A673 (cell line): ENCODE data around the gene KCNV2. TPM values are rescaled to one million over a fixed set of nuclear protein-coding genes. Genes with fewer than 3 reads are reported as not detected.
A peak's percentile ranks its signal among the peaks of the same experiment; 100 is the strongest.

Experiments used
- Bru-seq: library from RNA; stranded (reverse); fragments of 400-500 nt; gene quantifications from one replicate; lab custom pipeline; 2021; lab: Mats Ljungman, UMichigan
- BruChase-seq, 2 experiments: library from RNA; stranded (reverse); fragments of 400-500 nt; gene quantifications; one replicate each; lab custom pipeline; 2021; lab: Mats Ljungman, UMichigan
- BruUV-seq: library from RNA; stranded (reverse); fragments of 400-500 nt; replicated peaks from 2 replicates; lab custom pipeline; 2021; lab: Mats Ljungman, UMichigan
- CTCF ChIA-PET: fragments of 300-600 bp; sonication (Branson Sonifier 250); formaldehyde crosslinking; loops from one replicate; lab custom pipeline; 2022; ENCODE audit warnings: antibody characterized with exemption; lab: Charles Lee
- POLR2A ChIA-PET: fragments of 300-600 bp; sonication (Branson Sonifier 250); formaldehyde crosslinking; loops from one replicate; lab custom pipeline; 2022; ENCODE audit warnings: antibody characterized with exemption; ENCODE audit not compliant: low non-redundant PET; lab: Charles Lee
- DNase-seq: peaks from one replicate; pipeline ENCODE4 v3.0.0-alpha.2; 2015; ENCODE audit warnings: low spot score
- H3K27ac ChIP-seq: fragments of 200-600 bp; sonication (generic); 2 replicates; pipeline ENCODE4 v1.5.1; 2016; ENCODE audit warnings: mixed run types, low read depth, mild to moderate bottlenecking, mixed read lengths, antibody characterized with exemption, low read length; ENCODE audit not compliant: poor library complexity, severe bottlenecking
- H3K27me3 ChIP-seq: fragments of 200-600 bp; sonication (generic); replicated peaks from 2 replicates; pipeline ENCODE4 v1.6.1; 2017; ENCODE audit warnings: mixed run types, low read depth, mild to moderate bottlenecking, mixed read lengths, antibody characterized with exemption, low read length; ENCODE audit not compliant: insufficient read depth, poor library complexity
- H3K36me3 ChIP-seq: fragments of 200-600 bp; sonication (generic); 2 replicates; pipeline ENCODE4 v1.6.1; 2016; ENCODE audit warnings: mixed run types, mild to moderate bottlenecking, mixed read lengths, antibody characterized with exemption, low read length; ENCODE audit not compliant: insufficient read depth, poor library complexity, severe bottlenecking
- H3K4me1 ChIP-seq: fragments of 200-600 bp; sonication (generic); 2 replicates; pipeline ENCODE4 v1.6.1; 2017; ENCODE audit warnings: mixed run types, mild to moderate bottlenecking, mixed read lengths, antibody characterized with exemption, low read length; ENCODE audit not compliant: insufficient read depth, poor library complexity, severe bottlenecking
- H3K4me3 ChIP-seq: fragments of 200-600 bp; sonication (generic); 2 replicates; pipeline ENCODE4 v1.5.1; 2016; ENCODE audit warnings: low read depth, mixed run types, mild to moderate bottlenecking, mixed read lengths, low read length; ENCODE audit not compliant: poor library complexity, severe bottlenecking
- H3K9me3 ChIP-seq: fragments of 200-600 bp; sonication (generic); 2 replicates; pipeline ENCODE4 v1.6.1; 2016; ENCODE audit warnings: mixed run types, low read depth, mild to moderate bottlenecking, mixed read lengths, antibody characterized with exemption, low read length; ENCODE audit not compliant: poor library complexity, severe bottlenecking
- EZH2 ChIP-seq: fragments of 200-600 bp; sonication (generic); IDR thresholded peaks from 2 replicates; pipeline ENCODE4 v1.6.1; 2017; ENCODE audit warnings: borderline replicate concordance, low read depth, mild to moderate bottlenecking, mixed read lengths, antibody characterized with exemption, low read length; ENCODE audit not compliant: poor library complexity, severe bottlenecking
- intact Hi-C: fragments of 100-400 bp; cut with micrococcal nuclease; formaldehyde crosslinking; loops from one replicate; pipeline ENCODE4 v1.10.0; 2022; ENCODE audit not compliant: unreplicated experiment
- long read RNA-seq: library from polyadenylated mRNA; stranded (forward); transcript quantifications from one replicate; pipeline ENCODE4 v2.0.0, GENCODE V29; 2022
- total RNA-seq: library from RNA; stranded (reverse); gene quantifications from 2 replicates; pipeline ENCODE4 v1.2.3, GENCODE V29; 2021
- TF ChIP-seq, protein P1 (sequence below): fragments of 300-800, 200-600 bp; sonication (generic); conservative IDR thresholded peaks from 2 replicates; pipeline ENCODE4 v1.5.1; 2017; ENCODE audit warnings: low read depth, mild to moderate bottlenecking, antibody characterized with exemption, low read length, moderate library complexity, mixed read lengths

The KCNV2 gene
- total RNA-seq (not detected in 2 replicates), Bru-seq, nascent RNA (percentile 6 among the genes with signal in this experiment), BruChase-seq, experiment 1, labeled RNA remaining after a 2-hour chase (not detected), BruChase-seq, experiment 2, labeled RNA remaining after a 6-hour chase (not detected)
- long read RNA-seq, partial matches to known transcripts, result 0 of 5 reads
- long read RNA-seq, other reads (novel, unspliced or antisense), result 5 of 5 reads

DNA sequence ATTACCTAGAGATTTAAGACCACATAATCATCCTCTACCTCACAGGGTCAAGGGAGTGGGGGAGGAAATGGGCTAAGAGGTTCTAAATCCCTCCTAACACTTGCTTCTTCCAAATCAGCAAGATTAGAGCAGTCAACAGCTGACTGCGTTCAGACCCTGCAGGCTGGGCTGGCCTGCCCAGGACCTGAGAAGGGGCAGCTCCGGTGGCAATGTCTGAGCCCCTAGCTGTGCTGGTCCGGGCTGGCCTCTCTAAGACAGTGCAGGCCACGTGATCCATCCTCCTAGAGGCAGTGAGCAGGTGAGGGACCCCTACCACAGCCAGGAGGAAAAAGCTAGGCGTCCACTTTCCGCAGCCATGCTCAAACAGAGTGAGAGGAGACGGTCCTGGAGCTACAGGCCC, at the start of gene KCNV2:
KCNV2 (plus strand) TSS at position 126 of the 400 bp plus-strand sequence; CDS start at position 356, 230 bp downstream.
- intact Hi-C loops, result no loop called here
- Histone ChIP-seq H3K9me3 (no peaks in the 10 kb centered on the region), H3K4me1 (no peaks in the 10 kb centered on the region), H3K4me3 (no peak within 1 kb of the TSS), H3K27ac (no peak within 1 kb of the TSS), H3K27me3 (no peaks in the 10 kb centered on the region), H3K36me3 (no peaks in the 10 kb centered on the region)
- ChIA-PET CTCF (no interaction called here), POLR2A (no interaction called here)
- no peak for DNase-seq
- BruUV-seq, result no TSS peak
- TF ChIP-seq, protein P1, sequence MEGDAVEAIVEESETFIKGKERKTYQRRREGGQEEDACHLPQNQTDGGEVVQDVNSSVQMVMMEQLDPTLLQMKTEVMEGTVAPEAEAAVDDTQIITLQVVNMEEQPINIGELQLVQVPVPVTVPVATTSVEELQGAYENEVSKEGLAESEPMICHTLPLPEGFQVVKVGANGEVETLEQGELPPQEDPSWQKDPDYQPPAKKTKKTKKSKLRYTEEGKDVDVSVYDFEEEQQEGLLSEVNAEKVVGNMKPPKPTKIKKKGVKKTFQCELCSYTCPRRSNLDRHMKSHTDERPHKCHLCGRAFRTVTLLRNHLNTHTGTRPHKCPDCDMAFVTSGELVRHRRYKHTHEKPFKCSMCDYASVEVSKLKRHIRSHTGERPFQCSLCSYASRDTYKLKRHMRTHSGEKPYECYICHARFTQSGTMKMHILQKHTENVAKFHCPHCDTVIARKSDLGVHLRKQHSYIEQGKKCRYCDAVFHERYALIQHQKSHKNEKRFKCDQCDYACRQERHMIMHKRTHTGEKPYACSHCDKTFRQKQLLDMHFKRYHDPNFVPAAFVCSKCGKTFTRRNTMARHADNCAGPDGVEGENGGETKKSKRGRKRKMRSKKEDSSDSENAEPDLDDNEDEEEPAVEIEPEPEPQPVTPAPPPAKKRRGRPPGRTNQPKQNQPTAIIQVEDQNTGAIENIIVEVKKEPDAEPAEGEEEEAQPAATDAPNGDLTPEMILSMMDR, result no peak
- TF ChIP-seq EZH2, result no peak

DNA sequence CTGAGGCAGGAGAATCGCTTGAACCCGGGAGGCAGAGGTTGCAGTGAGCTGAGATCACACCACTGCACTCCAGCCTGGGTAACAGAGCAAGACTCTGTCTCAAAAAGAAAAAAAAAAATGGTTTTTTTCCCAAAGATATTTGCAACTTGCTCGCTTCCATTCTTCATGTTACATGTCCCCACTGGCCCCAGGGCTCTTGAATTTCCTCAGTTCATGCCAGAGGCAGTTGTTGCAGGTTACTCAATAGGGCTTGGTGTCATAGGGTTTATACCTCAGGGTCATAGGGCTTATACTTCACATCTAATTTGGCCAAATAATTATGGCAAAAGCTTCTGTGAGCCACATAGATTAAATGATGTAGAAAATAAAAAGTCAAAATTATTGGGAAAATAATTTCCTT, 44.1 kb upstream of the KCNV2 start:
- TF ChIP-seq, protein P1, result no peak
- TF ChIP-seq EZH2, result no peak
- intact Hi-C loops, result no loop called here
- ChIA-PET POLR2A (no interaction called here), CTCF (no interaction called here)
- Histone ChIP-seq H3K9me3 (no peaks in the 10 kb centered on the region), H3K27ac (no peak overlapping the region), H3K4me3 (no peak overlapping the region), H3K27me3 (no peaks in the 10 kb centered on the region), H3K4me1 (no peaks in the 10 kb centered on the region), H3K36me3 (no peaks in the 10 kb centered on the region)
- BruUV-seq, result no TSS peak
- DNase-seq, result no peak

DNA sequence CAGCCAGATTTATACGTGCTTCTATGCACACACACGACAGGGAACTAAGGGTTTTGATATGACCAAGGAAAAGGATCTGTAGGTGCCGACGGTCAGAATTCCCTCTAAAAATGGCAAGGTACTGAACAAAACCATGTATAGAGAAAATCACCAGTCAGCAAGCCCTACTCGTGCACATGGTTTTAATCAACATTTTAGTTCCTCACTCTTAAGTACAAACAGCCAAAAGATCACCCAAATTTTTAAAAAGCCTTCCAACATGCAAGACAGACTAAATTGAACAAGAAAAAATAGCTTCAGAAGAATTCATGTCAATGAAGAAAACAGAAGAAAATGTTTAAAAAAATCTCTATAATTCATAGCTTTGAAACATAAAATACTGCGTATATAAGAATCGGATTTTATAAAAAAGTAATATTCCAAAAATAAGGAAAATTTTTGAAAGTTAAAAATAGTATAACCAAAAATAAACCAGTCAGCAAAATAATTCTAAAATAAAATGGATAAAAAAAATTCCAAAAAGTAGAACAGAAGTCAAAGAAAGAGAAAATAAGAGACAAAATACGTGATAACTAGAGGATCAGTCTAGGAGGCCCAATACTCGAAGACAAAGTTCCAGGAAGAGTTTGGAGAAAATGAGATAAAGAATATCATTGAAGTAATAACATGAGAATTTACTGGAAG, 43.0 kb upstream of the KCNV2 start:
- TF ChIP-seq EZH2, result no peak
- TF ChIP-seq, protein P1, result no peak
- Histone ChIP-seq H3K27ac (no peak overlapping the region), H3K27me3 (no peaks in the 10 kb centered on the region), H3K9me3 (no peaks in the 10 kb centered on the region), H3K4me1 (no peaks in the 10 kb centered on the region), H3K4me3 (no peak overlapping the region), H3K36me3 (no peaks in the 10 kb centered on the region)
- ChIA-PET POLR2A (no interaction called here), CTCF (no interaction called here)
- intact Hi-C loops, result no loop called here
- DNase-seq, result no peak
- no TSS peak for BruUV-seq
